ENCODE results near the gene GALNT1.
A peak's percentile ranks its signal among the peaks of the same experiment; 100 is the strongest.
"Not testable (repeated sequence)": the region's sequence is repeated elsewhere in the genome, so short reads cannot be mapped to it uniquely, and the experiment has no call there.

GALNT1 gene

DNA sequence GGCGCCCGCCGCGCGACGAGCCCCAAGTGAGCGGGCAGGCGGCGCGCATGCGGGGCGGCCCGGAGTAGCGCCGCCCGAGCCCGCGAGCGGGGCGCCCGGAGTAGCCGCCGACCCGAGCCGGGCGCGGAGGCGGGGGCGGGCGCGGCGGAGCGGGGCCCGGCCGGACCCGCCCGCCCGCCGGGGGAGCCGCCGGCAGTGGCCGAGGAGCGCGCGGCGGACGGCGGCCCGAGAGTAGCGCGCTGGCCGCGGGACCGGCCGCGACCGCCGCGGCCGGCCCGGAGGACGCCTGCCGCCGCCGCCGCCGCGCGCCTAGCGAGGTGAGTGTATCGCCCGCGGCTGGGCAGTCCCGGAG, at the start of gene GALNT1:
Gene GALNT1, plus strand, starts transcription at position 195 of the 352 bp plus-strand sequence. CDS start 72,923 bp downstream, outside the sequence.
- peak; percentile 29 for DNase-seq

- no peak for DNase-seq
Observed at GRCh38 chr18:35533916-35534405, 47.6 kb upstream of the GALNT1 start.

DNA sequence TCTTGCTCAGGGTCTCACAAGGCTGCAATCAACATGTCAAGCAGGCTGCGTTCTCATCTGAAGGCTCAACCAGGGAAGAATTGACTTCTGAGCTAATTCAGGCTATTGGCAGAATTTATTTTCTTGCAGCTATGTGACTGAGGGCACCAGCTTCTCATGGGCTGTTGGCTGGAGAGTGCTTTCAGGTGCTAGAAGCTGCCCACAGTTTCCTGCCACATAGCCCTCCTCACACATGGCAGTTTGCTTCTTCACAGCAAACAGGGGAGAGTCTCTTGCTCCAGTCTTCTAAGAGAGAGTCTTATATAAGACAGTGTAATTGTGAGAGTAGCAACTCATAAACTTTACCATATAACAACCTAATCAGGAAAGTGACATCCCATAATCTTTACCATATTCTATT, 46.2 kb upstream of the GALNT1 start:
- DNase-seq = no peak

DNA sequence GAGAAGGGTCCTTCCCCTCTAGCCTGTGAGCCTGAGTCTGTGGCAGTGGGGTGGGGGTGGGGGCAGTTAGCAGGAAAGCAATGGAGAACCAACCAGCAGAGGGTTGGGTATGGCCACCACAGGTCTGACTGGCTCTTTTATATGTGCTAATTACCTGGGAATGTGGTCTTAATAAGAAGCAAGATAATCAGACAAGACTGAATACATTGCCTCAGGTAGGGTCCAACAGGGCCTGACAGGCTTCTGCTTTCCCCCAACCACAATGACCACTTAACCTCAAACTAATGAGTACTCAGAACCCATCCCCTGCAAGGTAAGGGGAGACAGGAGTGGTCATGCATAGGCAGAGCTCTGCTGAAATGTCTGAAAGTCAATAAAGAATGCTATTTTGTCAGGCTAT, 39.2 kb upstream of the GALNT1 start:
- no peak for DNase-seq

GRCh38 chr18:35547008-35547605, 34.4 kb upstream of the GALNT1 start:
- no peak for DNase-seq

- DNase-seq = no peak
Observed at GRCh38 chr18:35549564-35549963, 32.0 kb upstream of the GALNT1 start.

DNA sequence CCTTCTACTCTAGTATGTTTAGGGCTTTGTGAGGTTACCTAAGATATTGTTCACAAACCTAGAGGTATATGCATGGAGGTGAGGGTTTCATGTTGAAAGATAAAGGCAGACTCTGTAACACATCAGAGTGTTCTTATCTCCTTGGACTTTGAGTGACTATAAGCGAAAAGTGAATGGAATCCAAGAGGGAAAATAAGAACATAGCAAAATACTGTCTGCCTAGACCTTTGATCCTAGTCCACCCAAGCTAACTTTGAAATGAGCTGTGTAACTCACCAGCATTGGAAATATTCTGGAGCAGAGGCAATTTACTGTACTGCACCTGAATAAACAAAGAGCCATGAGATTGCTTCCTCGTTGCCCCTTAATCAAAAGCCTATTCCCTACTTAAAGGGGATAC, 28.2 kb upstream of the GALNT1 start:
- no peak for DNase-seq

DNA sequence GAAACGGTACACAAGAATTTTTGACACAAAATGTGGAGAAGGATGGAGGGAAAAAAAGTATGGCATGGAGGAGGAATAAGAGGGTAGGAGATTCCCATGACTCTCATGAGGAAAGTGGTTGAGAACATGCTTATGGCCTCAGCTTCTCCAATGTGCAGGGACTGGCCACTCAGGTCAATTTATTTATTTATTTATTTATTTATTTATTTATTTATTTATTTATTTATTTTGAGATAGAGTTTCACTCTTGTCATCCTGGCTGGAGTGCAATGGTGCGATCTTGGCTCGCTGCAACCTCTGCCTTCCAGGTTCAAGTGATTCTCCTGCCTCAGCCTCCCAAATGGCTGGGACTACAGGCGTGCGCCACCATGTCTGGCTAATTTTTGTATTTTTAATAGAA, 26.0 kb upstream of the GALNT1 start:
- not testable (repeated sequence) for DNase-seq

DNA sequence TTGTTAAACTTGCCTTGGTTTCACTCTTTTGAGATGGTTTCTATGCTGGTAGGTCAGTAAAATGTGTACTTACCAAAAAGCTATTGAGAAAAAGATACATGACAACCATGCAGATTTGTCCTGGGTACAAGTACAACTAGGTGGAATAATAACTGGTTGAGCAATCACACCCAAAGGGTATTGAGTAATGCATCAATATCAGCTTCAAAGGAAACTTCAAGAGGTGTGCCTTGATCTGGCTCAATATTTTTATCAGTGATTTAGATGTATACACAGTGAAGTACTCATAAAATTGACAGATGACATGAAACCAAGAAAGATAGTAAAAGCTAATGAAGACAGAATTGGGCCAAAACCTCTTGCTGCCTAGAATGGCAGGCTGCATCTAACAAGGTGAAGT, 21.7 kb upstream of the GALNT1 start:
- no peak for DNase-seq

DNA sequence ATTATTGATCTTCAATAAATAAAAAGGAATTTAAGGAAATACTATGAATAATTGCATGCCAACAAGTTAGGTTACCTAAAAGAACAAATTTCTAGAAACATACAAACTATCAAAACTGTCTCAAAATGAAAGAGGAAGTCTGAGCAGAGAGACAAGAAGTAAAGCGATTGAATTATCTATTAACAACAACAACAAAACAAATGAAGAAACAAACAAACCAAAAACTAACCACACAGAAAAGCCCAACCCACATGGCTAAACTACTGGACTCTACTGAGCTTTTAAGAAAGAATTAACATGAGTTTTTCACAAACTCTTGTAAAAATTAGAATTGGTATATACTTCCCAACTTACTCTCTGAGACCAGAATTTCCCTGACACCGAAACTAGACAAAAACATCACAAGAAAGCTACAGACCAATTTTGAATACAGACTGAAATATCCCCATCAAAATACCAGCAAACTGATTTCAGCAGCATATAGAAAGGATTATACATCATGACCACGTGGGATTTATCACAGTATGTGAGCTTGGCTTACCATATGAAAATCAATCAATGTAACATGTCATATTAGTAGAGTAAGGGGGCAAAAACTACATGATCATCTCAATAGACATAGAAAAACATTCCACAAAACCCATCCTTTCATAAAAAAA, 16.6 kb upstream of the GALNT1 start:
- no peak for DNase-seq

DNA sequence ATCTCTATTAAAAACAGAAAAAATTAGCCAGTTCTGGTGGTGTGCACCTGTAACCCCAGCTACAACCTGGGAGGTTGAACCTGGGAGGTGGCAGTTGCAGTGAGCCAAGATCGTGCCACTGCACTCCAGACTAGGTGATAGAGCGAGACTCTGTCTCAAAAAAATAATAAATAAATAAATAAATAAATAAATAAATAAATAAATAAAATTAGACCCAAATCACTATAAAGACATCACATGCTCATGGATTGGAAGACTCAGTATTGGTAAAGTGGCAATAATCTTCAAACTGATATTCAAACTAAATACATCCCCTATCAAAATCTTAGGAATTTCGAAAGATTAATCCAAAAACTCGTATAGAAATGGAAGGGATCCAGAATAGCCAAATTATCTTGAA, 15.5 kb upstream of the GALNT1 start:
- DNase-seq = no peak

DNA sequence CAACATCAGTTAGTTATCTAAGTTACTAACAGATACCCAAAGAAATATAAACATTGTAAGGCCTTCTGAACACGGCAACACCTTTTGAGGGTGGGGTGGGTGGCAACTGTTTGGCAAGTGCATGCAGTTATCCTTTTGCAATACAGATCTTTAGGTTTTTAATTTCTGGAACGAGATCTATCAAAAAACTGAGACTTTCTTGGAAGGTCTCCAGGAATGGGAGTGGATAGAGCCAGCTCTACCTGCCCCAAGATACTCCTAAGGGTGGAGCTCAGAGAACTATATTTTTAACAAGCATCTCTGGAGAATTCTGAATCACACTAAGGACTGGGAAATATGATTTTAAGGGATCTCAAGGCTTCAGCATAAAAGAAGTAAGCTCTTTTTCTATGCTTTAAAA, 11.4 kb upstream of the GALNT1 start:
- DNase-seq = no peak

DNA sequence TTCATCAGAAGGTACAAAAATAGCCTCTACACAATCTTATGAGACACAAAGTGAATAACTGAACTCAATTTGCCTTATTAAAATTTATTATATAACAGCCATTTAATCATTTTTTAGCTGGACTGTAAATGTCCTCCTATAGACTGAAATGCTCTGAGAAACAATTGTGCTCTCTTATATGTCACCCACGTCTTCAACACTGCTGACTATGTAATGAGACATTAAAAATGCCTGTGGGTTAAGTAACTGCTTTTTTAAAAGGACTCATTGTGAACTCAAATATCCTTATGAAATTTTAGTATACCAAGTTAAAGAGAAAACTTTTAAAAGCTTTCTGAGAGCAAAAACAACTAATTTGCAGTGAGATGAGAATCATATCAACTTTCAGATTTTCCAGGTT, 10.4 kb upstream of the GALNT1 start:
- no peak for DNase-seq

GRCh38 chr18:35572644-35573043, 8.9 kb upstream of the GALNT1 start:
- DNase-seq = no peak

GRCh38 chr18:35573531-35573930, 8.0 kb upstream of the GALNT1 start:
- DNase-seq = no peak

GRCh38 chr18:35576240-35576845, 5.2 kb upstream of the GALNT1 start:
- not testable (repeated sequence) for DNase-seq

GRCh38 chr18:35577045-35577848, 4.3 kb upstream of the GALNT1 start:
- DNase-seq = no peak

GRCh38 chr18:35578481-35578880, 3.1 kb upstream of the GALNT1 start:
- DNase-seq = no peak

GRCh38 chr18:35578936-35579335, 2.6 kb upstream of the GALNT1 start:
- no peak for DNase-seq

GRCh38 chr18:35580701-35581539, 620 bp upstream of the GALNT1 start:
- DNase-seq = peak; percentile 58

- DNase-seq = peak; percentile 21
Observed at GRCh38 chr18:35581898-35582641, 530 bp downstream of the GALNT1 start.
